Natural killer cell treated with Interleukin-12 subunit alpha and Interleukin-12 subunit beta and Interleukin-15 and Interleukin-18, amount 100 ng/mL, for 72 hours (primary cell): ENCODE data around the gene LAMA4. TPM values are rescaled to one million over a fixed set of nuclear protein-coding genes. Genes with fewer than 3 reads are reported as not detected.

ENCODE experiments used
- ATAC-seq, 2 donors: fragments of 150-1000 bp; cut with Tn5 transposase in 1 of 2; sonication (Bioruptor Pico), chemical (Tn5 transposase) in 1 of 2; 2 replicates each; pipeline ENCODE4 v1.10.0; 2021
- DNase-seq: peaks from one replicate; pipeline ENCODE4 v3.0.0; 2022; ENCODE audit warnings: low spot score
- H3K27ac Mint-ChIP-seq, 2 donors: 1 replicate in 1 of 2; 2 replicates in 1 of 2; pipeline ENCODE4 v1.8.0; 2022; ENCODE audit warnings: mixed read lengths in 2 of 2, mild to moderate bottlenecking in 1 of 2, moderate library complexity in 1 of 2
- H3K27me3 Mint-ChIP-seq, 2 donors: 1 replicate in 1 of 2; 2 replicates in 1 of 2; pipeline ENCODE4 v1.8.0; 2022; ENCODE audit warnings: mixed read lengths in 2 of 2
- H3K36me3 Mint-ChIP-seq: one replicate; pipeline ENCODE4 v1.8.0; 2022; ENCODE audit warnings: mixed read lengths
- H3K4me1 Mint-ChIP-seq, 2 donors: 1 replicate in 1 of 2; 2 replicates in 1 of 2; pipeline ENCODE4 v1.8.0; 2022; ENCODE audit warnings: low read depth in 2 of 2, mixed read lengths in 2 of 2, mild to moderate bottlenecking in 1 of 2
- H3K4me3 Mint-ChIP-seq: one replicate; pipeline ENCODE4 v1.8.0; 2022; ENCODE audit warnings: mixed read lengths
- H3K9me3 Mint-ChIP-seq: 2 replicates; pipeline ENCODE4 v1.8.0; 2022; ENCODE audit warnings: mixed read lengths
- total RNA-seq, 2 donors: library from RNA; stranded (reverse); gene quantifications; one replicate each; pipeline ENCODE4 v1.2.3, GENCODE V29; 2022

The LAMA4 gene
- total RNA-seq, 2 donors from 2014 or later: not detected

DNA sequence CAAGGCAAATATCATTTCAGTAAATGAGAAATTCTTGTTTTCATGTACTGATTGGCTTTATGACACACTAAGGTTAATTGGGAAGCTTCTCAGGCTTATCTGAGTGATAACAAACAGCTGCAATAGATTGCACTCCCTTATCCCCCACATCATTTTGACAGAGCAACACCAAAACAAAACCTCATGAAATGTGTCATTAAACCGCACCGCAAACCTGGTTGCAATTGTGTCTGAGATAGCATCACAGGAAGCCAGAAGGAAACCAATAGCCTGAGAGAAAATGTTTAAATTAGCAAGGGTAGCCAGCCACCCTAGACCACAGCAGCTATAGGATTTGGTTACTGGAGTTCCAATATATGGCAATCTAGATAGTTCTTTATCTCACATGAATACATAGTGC lies 31.6 kb upstream of the LAMA4 start:
- peaks cover 29 to 43% of the 10 kb centered on the region in 2 donors for H3K4me1 Mint-ChIP-seq
- H3K27me3 Mint-ChIP-seq: peaks cover 51 to 72% of the 10 kb centered on the region in 2 donors
- no peaks in the 10 kb centered on the region for H3K36me3 Mint-ChIP-seq
- DNase-seq (peak; percentile 71), ATAC-seq (peak; percentile 94 to 97)
- H3K27ac Mint-ChIP-seq: peak overlapping the region in 1 of 2 donors; percentile 21
- H3K9me3 Mint-ChIP-seq: no peaks in the 10 kb centered on the region
- H3K4me3 Mint-ChIP-seq: peak overlapping the region; percentile 19

DNA sequence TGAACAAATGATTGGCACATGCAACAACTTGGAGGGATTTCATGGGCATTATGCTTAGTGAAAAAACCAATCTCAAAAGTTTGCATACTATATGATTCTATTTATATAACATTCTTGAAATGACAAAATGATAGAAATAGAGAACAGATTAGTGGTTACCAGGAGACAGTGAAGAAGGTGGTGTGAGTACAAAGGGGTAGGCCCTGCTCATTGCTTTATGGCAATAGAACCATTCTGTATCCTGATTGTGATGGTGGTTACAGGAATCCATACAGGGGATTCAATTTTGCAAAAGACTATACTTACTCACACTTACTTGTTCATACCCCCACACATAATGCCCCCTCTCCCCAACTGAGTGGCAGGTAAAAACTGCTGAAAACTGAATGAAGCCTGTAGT lies 30.2 kb upstream of the LAMA4 start:
- Mint-ChIP-seq H3K9me3 (no peaks in the 10 kb centered on the region), H3K36me3 (no peaks in the 10 kb centered on the region), H3K4me3 (no peak overlapping the region), H3K4me1 (peaks cover 29 to 43% of the 10 kb centered on the region in 2 donors), H3K27ac (no peak overlapping the region), H3K27me3 (peaks cover 53 to 77% of the 10 kb centered on the region in 2 donors)
- ATAC-seq (no peak), DNase-seq (no peak)

DNA sequence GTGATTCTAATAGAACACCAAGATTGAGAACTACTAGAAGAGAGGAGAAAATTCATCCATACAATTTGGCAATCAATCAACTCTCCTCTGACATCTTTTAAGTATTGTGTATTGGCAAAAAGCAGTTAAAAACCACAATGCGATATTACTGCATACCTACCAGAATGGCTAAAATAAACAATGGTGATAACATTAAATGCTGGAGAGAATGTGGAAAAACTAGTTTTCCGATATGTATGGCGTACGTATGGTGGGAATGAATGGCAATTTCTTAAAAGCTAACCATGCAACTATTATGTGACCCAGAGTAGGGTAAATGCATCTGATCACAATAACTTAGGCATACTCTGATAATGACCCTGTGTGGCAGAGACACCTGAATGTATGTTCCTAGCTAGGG lies 29.3 kb upstream of the LAMA4 start:
- Mint-ChIP-seq H3K27me3 (peaks cover 54 to 84% of the 10 kb centered on the region in 2 donors), H3K9me3 (no peaks in the 10 kb centered on the region), H3K36me3 (no peaks in the 10 kb centered on the region), H3K27ac (peak overlapping the region in 1 of 2 donors; percentile 24), H3K4me1 (peaks cover 29 to 43% of the 10 kb centered on the region in 2 donors), H3K4me3 (no peak overlapping the region)
- ATAC-seq (no peak), DNase-seq (no peak)

DNA sequence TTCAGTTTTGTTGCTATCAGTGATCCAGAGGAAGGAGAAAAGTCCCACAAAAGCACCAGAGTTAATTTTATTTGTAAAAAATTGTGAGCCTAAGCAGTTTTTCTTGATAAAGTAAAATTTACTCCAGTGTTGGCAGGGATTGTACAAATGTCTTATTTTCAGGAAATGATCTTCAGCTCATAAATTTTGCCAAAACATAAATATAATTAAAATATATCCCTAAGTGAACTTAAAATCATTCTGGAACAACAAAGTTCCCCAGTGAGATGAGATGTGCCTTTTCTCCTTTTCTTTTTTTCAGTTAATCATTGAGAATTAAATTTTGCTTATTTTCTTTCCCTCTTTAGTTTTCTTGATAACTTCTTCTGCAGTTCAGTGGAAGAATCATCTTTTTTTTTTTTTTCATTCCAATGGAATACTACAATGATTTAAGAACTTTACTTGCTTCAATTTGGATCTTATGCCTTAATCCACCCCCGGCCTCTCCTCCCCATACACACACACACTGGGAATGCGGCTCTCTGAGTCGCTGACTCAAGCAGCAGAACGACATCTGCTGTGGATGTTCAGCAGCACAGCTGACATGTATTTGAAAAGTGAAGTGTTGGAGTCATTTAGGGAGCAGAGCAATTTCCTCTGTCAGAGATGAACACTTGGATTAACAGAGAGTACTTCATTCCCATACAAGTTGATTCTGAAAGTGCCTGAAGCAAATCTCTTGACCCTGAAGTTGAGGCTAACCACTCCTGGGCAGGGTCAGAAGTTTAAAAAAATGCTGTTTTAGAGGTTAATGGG lies 27.7 kb upstream of the LAMA4 start:
- DNase-seq (no peak), ATAC-seq (no peak)
- Mint-ChIP-seq H3K27me3 (peaks cover 58 to 86% of the 10 kb centered on the region in 2 donors), H3K9me3 (no peaks in the 10 kb centered on the region), H3K27ac (peak overlapping the region in 1 of 2 donors; percentile 15), H3K4me1 (peaks cover 21 to 32% of the 10 kb centered on the region in 2 donors), H3K4me3 (no peak overlapping the region), H3K36me3 (no peaks in the 10 kb centered on the region)

DNA sequence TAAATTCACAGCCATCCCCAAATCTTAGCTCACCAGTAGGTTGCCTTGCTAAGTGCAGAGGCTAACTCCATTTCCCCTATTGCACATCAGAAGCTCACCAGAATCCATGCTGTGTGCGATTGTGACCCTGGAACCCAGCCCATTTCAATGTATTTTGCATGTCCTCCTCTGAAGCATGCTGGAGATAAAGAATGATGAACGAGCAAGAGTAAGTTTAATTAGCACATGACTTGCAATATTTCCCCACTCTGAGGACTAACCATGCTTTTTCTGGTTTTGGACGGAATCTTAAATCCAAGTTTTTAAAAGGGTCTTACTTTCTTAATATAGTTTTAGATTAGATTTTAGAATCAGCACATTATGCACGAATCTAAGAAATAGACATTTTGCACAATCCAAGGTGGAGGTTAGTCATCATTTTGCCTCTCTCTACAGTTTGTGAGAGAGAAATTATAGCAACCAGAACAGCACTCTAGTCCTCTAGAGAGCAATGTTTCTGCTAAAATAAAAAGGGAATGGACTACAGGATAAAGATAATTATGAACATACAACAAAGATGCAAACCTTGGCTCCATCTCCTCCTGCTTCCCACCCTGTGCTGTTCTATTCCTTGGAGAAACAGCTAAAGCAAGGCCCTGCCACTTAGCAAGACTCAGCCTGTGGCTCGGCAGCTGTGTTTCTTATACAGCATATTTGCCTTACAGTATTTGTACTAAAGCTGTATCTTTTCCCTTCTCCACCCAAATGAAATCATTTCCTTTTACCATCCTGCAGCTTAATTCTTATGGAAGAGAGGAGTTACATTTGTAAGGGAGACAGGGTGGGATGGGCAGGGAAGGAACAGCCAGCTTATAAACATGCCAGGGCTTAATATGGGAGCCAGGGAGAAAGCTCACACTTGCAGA lies 24.9 kb upstream of the LAMA4 start:
- Mint-ChIP-seq H3K9me3 (no peaks in the 10 kb centered on the region), H3K27me3 (peaks cover 56 to 90% of the 10 kb centered on the region in 2 donors), H3K4me3 (no peak overlapping the region), H3K27ac (no peak overlapping the region), H3K36me3 (no peaks in the 10 kb centered on the region), H3K4me1 (peaks cover 6 to 7% of the 10 kb centered on the region in 2 donors)
- no peak for ATAC-seq
- no peak for DNase-seq

DNA sequence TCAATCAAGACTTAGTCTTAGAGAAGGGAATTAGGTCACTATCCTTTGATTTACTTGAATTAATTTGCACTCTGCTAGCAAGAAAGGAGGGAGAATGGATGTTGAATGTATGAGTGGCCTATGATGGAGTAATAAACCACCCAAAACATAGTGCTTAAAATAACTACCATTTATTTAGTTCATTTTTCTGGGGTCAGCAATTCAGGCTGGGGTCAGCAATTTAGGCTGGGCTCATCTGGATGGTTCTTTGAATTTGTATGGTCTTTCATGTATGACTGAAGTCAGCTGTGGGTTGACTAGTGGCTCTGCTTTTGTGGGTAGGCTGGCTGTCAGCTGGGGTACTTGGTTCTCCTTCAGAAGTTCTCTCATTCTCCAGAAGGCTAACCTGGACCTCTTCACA lies 21.0 kb upstream of the LAMA4 start:
- H3K4me1 Mint-ChIP-seq: peaks cover 5 to 6% of the 10 kb centered on the region in 2 donors
- H3K4me3 Mint-ChIP-seq: no peak overlapping the region
- no peak overlapping the region for H3K27ac Mint-ChIP-seq
- no peaks in the 10 kb centered on the region for H3K36me3 Mint-ChIP-seq
- ATAC-seq (no peak), DNase-seq (no peak)
- H3K27me3 Mint-ChIP-seq: peaks cover 51 to 77% of the 10 kb centered on the region in 2 donors
- H3K9me3 Mint-ChIP-seq: no peaks in the 10 kb centered on the region

DNA sequence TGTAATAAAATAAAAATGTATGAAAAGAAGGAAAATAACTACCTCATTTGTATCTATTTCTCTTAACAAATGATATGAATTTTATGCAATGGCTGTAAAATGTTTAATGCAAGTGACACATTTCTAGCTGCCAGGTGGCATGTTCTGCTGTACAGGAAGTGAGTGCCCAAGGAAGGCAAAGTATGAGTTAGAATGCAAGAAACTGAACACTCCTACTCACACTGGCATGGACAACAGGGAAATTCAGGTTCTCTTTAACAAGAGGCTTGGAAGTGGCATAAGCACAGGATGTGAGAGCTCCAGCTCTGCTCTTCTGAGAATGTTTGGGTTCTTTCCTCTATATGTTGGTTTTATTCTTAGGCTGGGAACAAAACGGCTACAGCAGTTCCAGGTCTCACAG lies 20.4 kb upstream of the LAMA4 start:
- DNase-seq (no peak), ATAC-seq (no peak)
- Mint-ChIP-seq H3K36me3 (no peaks in the 10 kb centered on the region), H3K27ac (no peak overlapping the region), H3K9me3 (no peaks in the 10 kb centered on the region), H3K4me3 (no peak overlapping the region), H3K4me1 (peaks cover 8 to 9% of the 10 kb centered on the region in 2 donors), H3K27me3 (peaks cover 47 to 71% of the 10 kb centered on the region in 2 donors)

DNA sequence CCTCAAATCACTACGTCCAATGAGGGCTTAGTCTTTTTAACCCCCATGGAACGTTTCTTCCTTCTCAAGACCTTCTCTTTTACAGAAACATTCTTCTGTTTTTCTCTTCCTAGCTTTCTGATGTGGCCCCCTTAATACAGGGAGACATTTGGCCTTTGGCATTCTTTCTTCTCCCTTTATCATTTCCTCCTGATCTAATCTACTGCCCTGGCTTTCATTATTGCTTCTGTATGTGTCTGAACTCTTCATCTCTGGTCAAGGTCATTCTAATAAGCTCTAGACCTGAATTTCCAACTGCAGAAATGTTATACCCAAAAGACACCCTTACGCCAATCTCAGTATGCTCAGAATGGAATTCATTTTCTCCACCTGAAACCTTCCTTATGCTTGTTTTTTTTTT lies 18.4 kb upstream of the LAMA4 start:
- Mint-ChIP-seq H3K4me1 (peaks cover 9 to 11% of the 10 kb centered on the region in 2 donors), H3K27ac (no peak overlapping the region), H3K9me3 (no peaks in the 10 kb centered on the region), H3K27me3 (peaks cover 34 to 53% of the 10 kb centered on the region in 2 donors), H3K36me3 (no peaks in the 10 kb centered on the region), H3K4me3 (no peak overlapping the region)
- DNase-seq (no peak), ATAC-seq (no peak)

DNA sequence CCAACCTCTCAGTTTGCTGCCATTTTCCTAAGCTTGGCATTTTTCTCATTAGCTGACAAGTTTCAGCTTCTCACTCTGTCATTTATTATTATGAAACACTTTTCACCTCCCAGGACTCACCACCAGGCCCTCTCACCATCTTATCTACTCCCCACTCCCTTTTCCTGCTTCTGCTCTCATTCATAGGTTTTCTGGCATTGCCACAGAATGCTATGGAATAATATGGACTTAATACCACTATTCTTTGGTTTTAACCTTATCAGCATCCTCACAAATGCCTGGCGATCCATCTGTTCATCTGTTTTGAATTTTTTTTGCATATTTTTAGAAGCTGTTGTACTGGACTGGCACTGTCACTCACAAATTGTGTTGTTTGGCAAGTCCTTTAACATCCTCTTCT lies 16.4 kb upstream of the LAMA4 start:
- peaks cover 9 to 11% of the 10 kb centered on the region in 2 donors for H3K4me1 Mint-ChIP-seq
- no peak overlapping the region for H3K27ac Mint-ChIP-seq
- no peaks in the 10 kb centered on the region for H3K36me3 Mint-ChIP-seq
- peaks cover 36 to 37% of the 10 kb centered on the region in 2 donors for H3K27me3 Mint-ChIP-seq
- DNase-seq (no peak), ATAC-seq (no peak)
- H3K9me3 Mint-ChIP-seq: no peaks in the 10 kb centered on the region
- H3K4me3 Mint-ChIP-seq: no peak overlapping the region

DNA sequence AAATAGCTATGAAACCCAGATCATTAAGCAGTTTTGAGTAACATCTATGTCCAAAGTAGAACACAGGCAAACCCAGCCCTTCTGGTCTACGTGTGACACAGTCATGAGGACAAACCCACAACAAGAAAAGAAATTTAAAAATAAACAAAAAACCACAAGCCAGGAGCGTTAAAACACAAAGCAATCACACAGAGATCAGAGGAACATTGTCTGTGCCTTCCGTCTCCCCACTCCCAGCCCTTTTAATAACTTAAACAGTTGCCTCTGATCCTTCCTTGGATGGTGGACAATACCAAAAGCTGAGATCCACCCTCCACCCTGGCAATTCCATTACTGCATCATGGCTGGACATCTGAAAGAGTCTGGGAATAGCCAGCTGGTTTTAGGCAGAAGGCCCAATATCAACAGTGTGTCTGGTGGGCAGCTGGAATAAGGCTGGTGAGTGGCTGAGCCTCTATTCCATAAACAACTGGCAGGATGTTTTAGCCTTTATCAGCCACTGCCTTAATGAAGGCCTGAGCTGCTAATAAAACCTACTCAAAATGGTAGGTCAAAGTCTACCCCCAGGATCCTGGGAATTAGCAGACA lies 15.7 kb upstream of the LAMA4 start:
- no peaks in the 10 kb centered on the region for H3K9me3 Mint-ChIP-seq
- peaks cover 9 to 11% of the 10 kb centered on the region in 2 donors for H3K4me1 Mint-ChIP-seq
- H3K36me3 Mint-ChIP-seq: no peaks in the 10 kb centered on the region
- H3K27ac Mint-ChIP-seq: no peak overlapping the region
- H3K27me3 Mint-ChIP-seq: peaks cover 29 to 36% of the 10 kb centered on the region in 2 donors
- DNase-seq: no peak
- ATAC-seq: no peak
- no peak overlapping the region for H3K4me3 Mint-ChIP-seq

DNA sequence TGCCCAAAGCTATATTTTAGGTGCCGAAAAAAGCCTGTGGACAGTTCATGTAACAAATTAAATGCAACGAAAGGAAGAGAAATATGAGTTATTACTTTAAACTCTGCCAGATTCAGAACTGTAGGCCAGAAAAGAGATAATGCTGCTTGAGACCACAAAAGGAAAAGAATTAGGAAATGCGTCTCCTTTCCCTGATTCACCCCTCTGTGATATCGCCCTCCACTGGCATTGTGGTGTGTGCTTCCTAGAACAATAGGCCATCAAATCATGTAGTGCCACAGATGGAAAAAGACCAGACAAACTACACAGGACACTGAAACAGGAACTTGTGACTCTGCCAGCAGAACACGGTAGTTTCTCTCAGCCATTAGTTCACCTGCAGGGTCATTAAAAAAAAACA lies 14.7 kb upstream of the LAMA4 start:
- no peaks in the 10 kb centered on the region for H3K9me3 Mint-ChIP-seq

DNA sequence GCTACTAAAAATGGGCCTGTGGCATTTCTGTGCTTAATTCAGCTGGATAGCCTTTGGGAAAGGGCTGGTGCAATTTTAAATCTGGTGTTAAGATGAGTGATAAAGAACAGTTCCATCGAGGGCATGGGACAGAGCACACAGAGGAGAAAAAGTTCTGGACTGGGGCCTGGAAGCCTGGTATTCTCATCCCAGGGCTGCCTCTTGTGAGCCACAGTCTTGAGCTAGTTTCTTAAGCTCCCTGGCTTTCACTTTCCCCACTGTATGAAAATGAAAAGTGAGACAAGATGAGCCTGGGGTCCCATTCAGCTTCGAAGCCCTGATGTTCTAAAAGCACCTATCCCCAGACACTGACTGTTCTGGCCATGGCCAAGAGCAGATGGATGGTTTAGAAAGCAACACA lies 14.3 kb upstream of the LAMA4 start:
- H3K36me3 Mint-ChIP-seq: no peaks in the 10 kb centered on the region
- H3K9me3 Mint-ChIP-seq: no peaks in the 10 kb centered on the region
- H3K4me1 Mint-ChIP-seq: peaks cover 9 to 11% of the 10 kb centered on the region in 2 donors
- no peak for DNase-seq
- H3K4me3 Mint-ChIP-seq: no peak overlapping the region
- no peak for ATAC-seq
- no peak overlapping the region for H3K27ac Mint-ChIP-seq
- H3K27me3 Mint-ChIP-seq: peaks cover 33 to 38% of the 10 kb centered on the region in 2 donors

More for the DNA sequence above, 14.7 kb upstream of the LAMA4 start:
- no peak overlapping the region for H3K27ac Mint-ChIP-seq
- no peak for ATAC-seq
- no peak for DNase-seq
- H3K27me3 Mint-ChIP-seq: peaks cover 33 to 40% of the 10 kb centered on the region in 2 donors
- H3K4me3 Mint-ChIP-seq: no peak overlapping the region
- no peaks in the 10 kb centered on the region for H3K36me3 Mint-ChIP-seq
- H3K4me1 Mint-ChIP-seq: peaks cover 9 to 11% of the 10 kb centered on the region in 2 donors

DNA sequence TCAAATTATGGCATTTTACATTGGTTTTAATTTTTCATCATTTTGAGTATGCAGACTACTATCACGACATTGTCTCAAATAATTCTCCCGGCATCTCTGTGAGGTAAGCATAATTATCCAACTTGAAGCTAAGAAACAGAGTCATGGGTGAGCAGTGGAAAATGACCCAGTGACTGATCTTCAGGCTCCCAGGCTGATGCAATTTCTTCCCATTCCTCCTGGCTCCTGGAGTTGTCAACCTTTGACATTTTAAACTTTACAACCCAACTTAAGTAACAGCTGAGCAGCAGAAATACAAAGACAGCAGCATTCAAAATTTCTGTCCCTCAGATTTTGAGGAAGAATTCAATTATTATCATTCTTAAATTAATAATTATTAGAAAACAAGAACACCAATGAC lies 13.7 kb upstream of the LAMA4 start:
- DNase-seq (no peak), ATAC-seq (no peak)
- no peaks in the 10 kb centered on the region for H3K9me3 Mint-ChIP-seq
- no peak overlapping the region for H3K27ac Mint-ChIP-seq
- peaks cover 9 to 11% of the 10 kb centered on the region in 2 donors for H3K4me1 Mint-ChIP-seq
- no peak overlapping the region for H3K4me3 Mint-ChIP-seq
- no peaks in the 10 kb centered on the region for H3K36me3 Mint-ChIP-seq
- peaks cover 31 to 38% of the 10 kb centered on the region in 2 donors for H3K27me3 Mint-ChIP-seq
